IPS-11a (cell line): ENCODE measurements around the gene TEX2.
"Not testable (repeated sequence)": the region's sequence is repeated elsewhere in the genome, so short reads cannot be mapped to it uniquely, and the experiment has no call there.

Experiments
- H3K4me3 ChIP-seq: one replicate; pipeline ENCODE4 v1.5.1; 2013; ENCODE audit warnings: low read depth, low read length, control low read depth

TEX2 gene

GRCh38 chr17:64120972-64121786 is 141.9 kb downstream of the TEX2 start:
- H3K4me3 ChIP-seq = not testable (repeated sequence)

- H3K4me3 ChIP-seq = no peak overlapping the region
Observed at GRCh38 chr17:64120159-64120810, 142.8 kb downstream of the TEX2 start.

GRCh38 chr17:64117981-64118979 is 144.8 kb downstream of the TEX2 start:
- H3K4me3 ChIP-seq = no peak overlapping the region

- H3K4me3 ChIP-seq = no peak overlapping the region
Observed at GRCh38 chr17:64115822-64116534, 147.1 kb downstream of the TEX2 start.

GRCh38 chr17:64115043-64115698 is 147.9 kb downstream of the TEX2 start:
- no peak overlapping the region for H3K4me3 ChIP-seq

GRCh38 chr17:64113006-64113405 is 150.1 kb downstream of the TEX2 start:
- H3K4me3 ChIP-seq = no peak overlapping the region

GRCh38 chr17:64111831-64112230 is 151.2 kb downstream of the TEX2 start:
- H3K4me3 ChIP-seq = no peak overlapping the region

- no peak overlapping the region for H3K4me3 ChIP-seq
Observed at GRCh38 chr17:64110379-64111152, 152.5 kb downstream of the TEX2 start.

- H3K4me3 ChIP-seq = no peak overlapping the region
Observed at GRCh38 chr17:64109400-64109799, 153.7 kb downstream of the TEX2 start.

GRCh38 chr17:64107500-64108236 is 155.4 kb downstream of the TEX2 start:
- H3K4me3 ChIP-seq = no peak overlapping the region

GRCh38 chr17:64106918-64107317 is 156.1 kb downstream of the TEX2 start:
- H3K4me3 ChIP-seq = no peak overlapping the region

- H3K4me3 ChIP-seq = no peak overlapping the region
Observed at GRCh38 chr17:64103391-64104364, 159.4 kb downstream of the TEX2 start.

GRCh38 chr17:64102627-64103390 is 160.3 kb downstream of the TEX2 start:
- H3K4me3 ChIP-seq = no peak overlapping the region

GRCh38 chr17:64099543-64099942 is 163.5 kb downstream of the TEX2 start:
- no peak overlapping the region for H3K4me3 ChIP-seq
